ENCODE results near the gene ARHGEF2. TPM values are rescaled to one million over a fixed set of nuclear protein-coding genes. Genes with fewer than 3 reads are reported as not detected.

ARHGEF2 gene
- total and polyA plus RNA-seq, 2 of the 13 experiments (the other 11 are each of a cell fraction or from before 2014, with no cell fraction given): 16.1 to 32.1 TPM

DNA sequence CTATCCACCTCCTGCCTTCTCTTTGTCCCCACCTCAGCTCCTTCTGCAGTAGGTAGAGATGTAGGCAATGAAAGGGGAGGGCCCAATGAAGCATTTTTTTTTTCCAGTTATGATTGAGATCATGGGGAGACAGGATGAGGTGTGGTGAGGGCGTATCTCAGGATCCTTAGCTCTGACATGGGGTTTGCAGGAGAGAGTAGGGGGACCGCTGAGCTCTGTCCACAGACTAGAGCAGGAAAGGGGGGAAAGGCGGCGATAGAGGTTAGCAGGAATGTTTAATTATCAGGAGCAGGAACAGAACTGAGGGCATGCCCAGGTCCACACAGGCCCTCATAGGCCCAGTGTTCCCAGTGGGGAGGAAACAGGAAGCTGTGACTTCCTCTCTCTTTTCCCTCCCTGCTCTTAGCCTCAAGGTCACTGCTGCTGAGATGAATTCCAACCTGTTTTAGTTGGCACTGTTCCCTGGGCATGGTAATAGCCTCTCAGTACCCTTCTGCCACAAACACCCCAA lies 37.8 kb downstream of the ARHGEF2 start (continued):
- TF ChIP-seq, protein P1, sequence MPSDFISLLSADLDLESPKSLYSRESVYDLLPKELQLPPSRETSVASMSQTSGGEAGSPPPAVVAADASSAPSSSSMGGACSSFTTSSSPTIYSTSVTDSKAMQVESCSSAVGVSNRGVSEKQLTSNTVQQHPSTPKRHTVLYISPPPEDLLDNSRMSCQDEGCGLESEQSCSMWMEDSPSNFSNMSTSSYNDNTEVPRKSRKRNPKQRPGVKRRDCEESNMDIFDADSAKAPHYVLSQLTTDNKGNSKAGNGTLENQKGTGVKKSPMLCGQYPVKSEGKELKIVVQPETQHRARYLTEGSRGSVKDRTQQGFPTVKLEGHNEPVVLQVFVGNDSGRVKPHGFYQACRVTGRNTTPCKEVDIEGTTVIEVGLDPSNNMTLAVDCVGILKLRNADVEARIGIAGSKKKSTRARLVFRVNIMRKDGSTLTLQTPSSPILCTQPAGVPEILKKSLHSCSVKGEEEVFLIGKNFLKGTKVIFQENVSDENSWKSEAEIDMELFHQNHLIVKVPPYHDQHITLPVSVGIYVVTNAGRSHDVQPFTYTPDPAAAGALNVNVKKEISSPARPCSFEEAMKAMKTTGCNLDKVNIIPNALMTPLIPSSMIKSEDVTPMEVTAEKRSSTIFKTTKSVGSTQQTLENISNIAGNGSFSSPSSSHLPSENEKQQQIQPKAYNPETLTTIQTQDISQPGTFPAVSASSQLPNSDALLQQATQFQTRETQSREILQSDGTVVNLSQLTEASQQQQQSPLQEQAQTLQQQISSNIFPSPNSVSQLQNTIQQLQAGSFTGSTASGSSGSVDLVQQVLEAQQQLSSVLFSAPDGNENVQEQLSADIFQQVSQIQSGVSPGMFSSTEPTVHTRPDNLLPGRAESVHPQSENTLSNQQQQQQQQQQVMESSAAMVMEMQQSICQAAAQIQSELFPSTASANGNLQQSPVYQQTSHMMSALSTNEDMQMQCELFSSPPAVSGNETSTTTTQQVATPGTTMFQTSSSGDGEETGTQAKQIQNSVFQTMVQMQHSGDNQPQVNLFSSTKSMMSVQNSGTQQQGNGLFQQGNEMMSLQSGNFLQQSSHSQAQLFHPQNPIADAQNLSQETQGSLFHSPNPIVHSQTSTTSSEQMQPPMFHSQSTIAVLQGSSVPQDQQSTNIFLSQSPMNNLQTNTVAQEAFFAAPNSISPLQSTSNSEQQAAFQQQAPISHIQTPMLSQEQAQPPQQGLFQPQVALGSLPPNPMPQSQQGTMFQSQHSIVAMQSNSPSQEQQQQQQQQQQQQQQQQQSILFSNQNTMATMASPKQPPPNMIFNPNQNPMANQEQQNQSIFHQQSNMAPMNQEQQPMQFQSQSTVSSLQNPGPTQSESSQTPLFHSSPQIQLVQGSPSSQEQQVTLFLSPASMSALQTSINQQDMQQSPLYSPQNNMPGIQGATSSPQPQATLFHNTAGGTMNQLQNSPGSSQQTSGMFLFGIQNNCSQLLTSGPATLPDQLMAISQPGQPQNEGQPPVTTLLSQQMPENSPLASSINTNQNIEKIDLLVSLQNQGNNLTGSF (CRISPR knock-in tag; IDR thresholded peaks at IDR 0.05): no peak
- no peak for TF ChIP-seq ZIK1 (CRISPR knock-in tag; IDR thresholded peaks at IDR 0.05; ENCODE audit: borderline replicate concordance, low read depth)
- TF ChIP-seq, protein P2, sequence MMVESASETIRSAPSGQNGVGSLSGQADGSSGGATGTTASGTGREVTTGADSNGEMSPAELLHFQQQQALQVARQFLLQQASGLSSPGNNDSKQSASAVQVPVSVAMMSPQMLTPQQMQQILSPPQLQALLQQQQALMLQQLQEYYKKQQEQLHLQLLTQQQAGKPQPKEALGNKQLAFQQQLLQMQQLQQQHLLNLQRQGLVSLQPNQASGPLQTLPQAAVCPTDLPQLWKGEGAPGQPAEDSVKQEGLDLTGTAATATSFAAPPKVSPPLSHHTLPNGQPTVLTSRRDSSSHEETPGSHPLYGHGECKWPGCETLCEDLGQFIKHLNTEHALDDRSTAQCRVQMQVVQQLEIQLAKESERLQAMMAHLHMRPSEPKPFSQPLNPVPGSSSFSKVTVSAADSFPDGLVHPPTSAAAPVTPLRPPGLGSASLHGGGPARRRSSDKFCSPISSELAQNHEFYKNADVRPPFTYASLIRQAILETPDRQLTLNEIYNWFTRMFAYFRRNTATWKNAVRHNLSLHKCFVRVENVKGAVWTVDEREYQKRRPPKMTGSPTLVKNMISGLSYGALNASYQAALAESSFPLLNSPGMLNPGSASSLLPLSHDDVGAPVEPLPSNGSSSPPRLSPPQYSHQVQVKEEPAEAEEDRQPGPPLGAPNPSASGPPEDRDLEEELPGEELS (CRISPR knock-in tag; IDR thresholded peaks at IDR 0.05): peak; percentile 65; the same call in 1 of the 2 replicates
- no peak for TF ChIP-seq ZNF879 (CRISPR knock-in tag; IDR thresholded peaks at IDR 0.05)
- TF ChIP-seq ATF1 (CRISPR knock-in tag; IDR thresholded peaks at IDR 0.05): no peak
- TF ChIP-seq, protein P3, sequence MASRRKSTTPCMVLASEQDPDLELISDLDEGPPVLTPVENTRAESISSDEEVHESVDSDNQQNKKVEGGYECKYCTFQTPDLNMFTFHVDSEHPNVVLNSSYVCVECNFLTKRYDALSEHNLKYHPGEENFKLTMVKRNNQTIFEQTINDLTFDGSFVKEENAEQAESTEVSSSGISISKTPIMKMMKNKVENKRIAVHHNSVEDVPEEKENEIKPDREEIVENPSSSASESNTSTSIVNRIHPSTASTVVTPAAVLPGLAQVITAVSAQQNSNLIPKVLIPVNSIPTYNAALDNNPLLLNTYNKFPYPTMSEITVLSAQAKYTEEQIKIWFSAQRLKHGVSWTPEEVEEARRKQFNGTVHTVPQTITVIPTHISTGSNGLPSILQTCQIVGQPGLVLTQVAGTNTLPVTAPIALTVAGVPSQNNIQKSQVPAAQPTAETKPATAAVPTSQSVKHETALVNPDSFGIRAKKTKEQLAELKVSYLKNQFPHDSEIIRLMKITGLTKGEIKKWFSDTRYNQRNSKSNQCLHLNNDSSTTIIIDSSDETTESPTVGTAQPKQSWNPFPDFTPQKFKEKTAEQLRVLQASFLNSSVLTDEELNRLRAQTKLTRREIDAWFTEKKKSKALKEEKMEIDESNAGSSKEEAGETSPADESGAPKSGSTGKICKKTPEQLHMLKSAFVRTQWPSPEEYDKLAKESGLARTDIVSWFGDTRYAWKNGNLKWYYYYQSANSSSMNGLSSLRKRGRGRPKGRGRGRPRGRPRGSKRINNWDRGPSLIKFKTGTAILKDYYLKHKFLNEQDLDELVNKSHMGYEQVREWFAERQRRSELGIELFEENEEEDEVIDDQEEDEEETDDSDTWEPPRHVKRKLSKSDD (CRISPR knock-in tag; IDR thresholded peaks at IDR 0.05; ENCODE audit: low read depth): no peak
- no peak for TF ChIP-seq MATR3 (CRISPR knock-in tag; IDR thresholded peaks at IDR 0.05)
- TF ChIP-seq TGIF2 (CRISPR knock-in tag; IDR thresholded peaks at IDR 0.05): peak; percentile 30; the same call in 1 of the 2 replicates
- TF ChIP-seq TBX3 (IDR thresholded peaks at IDR 0.05; ENCODE audit: borderline replicate concordance): no peak
- TF ChIP-seq, protein P4, sequence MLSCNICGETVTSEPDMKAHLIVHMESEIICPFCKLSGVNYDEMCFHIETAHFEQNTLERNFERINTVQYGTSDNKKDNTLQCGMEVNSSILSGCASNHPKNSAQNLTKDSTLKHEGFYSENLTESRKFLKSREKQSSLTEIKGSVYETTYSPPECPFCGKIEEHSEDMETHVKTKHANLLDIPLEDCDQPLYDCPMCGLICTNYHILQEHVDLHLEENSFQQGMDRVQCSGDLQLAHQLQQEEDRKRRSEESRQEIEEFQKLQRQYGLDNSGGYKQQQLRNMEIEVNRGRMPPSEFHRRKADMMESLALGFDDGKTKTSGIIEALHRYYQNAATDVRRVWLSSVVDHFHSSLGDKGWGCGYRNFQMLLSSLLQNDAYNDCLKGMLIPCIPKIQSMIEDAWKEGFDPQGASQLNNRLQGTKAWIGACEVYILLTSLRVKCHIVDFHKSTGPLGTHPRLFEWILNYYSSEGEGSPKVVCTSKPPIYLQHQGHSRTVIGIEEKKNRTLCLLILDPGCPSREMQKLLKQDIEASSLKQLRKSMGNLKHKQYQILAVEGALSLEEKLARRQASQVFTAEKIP (CRISPR knock-in tag; IDR thresholded peaks at IDR 0.05; ENCODE audit: borderline replicate concordance): no peak
- no peak for TF ChIP-seq ZNF737 (CRISPR knock-in tag; IDR thresholded peaks at IDR 0.05; ENCODE audit: borderline replicate concordance)
- no peak for TF ChIP-seq JUNB (CRISPR knock-in tag; IDR thresholded peaks at IDR 0.05; ENCODE audit: borderline replicate concordance)
- TF ChIP-seq KAT7 (CRISPR knock-in tag; IDR thresholded peaks at IDR 0.05; ENCODE audit: borderline replicate concordance): peak; percentile 76; the same call in 1 of the 2 replicates
- no peak for TF ChIP-seq HMGA1 (CRISPR knock-in tag; conservative IDR thresholded peaks at IDR 0.05)
- no peak for TF ChIP-seq FOXP1 (IDR thresholded peaks at IDR 0.05)
- TF ChIP-seq FOXP1 (CRISPR knock-in tag; IDR thresholded peaks at IDR 0.05): no peak
- no peak for TF ChIP-seq ZNF589 (CRISPR knock-in tag; conservative IDR thresholded peaks at IDR 0.05)
- no peak for TF ChIP-seq HNRNPH1 (optimal IDR thresholded peaks at IDR 0.05; ENCODE audit: low read depth, low read length)
- no peak for TF ChIP-seq ZNF253 (CRISPR knock-in tag; IDR thresholded peaks at IDR 0.05; ENCODE audit: borderline replicate concordance)
- no peak for TF ChIP-seq ZNF460 (CRISPR knock-in tag; IDR thresholded peaks at IDR 0.05; ENCODE audit: borderline replicate concordance)

Data from HepG2 (cell line).